Measurements from ENCODE around the gene ATP8A2. TPM values are rescaled to one million over a fixed set of nuclear protein-coding genes. Genes with fewer than 3 reads are reported as not detected.

The ATP8A2 gene
- total and polyA plus RNA-seq, 2 of the 4 experiments (the other 2 are of a cell fraction) = 0.02 to 0.18 TPM

DNA sequence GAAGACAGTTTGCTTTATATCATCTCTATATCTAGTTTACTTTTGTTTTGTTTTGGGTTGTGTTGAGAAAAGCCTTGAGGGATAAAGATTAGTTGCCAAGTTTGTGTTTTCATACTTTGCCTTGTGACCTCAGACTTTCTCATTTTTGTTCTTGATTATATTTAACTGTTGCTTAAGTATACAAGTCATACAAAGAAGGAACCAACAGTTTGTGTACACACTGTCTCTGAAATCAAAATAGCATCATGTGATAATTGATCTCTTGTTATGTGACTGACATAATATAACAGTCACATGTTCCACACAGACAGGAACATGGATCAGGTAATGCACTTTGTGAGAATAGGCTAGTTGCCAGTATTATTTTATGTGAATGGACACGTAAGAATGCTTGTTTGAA, 609.3 kb downstream of the ATP8A2 start:
- no peak for ATAC-seq (ENCODE audit: low read depth)
- H3K4me1 ChIP-seq (ENCODE audit: control insufficient read depth, insufficient read depth, low read length) = no peaks in the 10 kb centered on the region
- ChIA-PET CTCF (no interaction called here), POLR2A (ENCODE audit: unreplicated experiment) (no interaction called here)
- no peak overlapping the region for H3K4me3 ChIP-seq (ENCODE audit: insufficient read depth, low read depth, low read length)
- no peak overlapping the region for H4K8ac ChIP-seq (ENCODE audit: low read depth in 2 of 2, low read length in 2 of 2)
- H3K79me1 ChIP-seq (ENCODE audit: low read depth in 1 of 2, low read length in 2 of 2) = no peaks in the 10 kb centered on the region
- H3K27me3 ChIP-seq (ENCODE audit: control insufficient read depth, insufficient read depth, low read length) = no peaks in the 10 kb centered on the region
- no peak overlapping the region for H3K9ac ChIP-seq (ENCODE audit: low read depth, low read length)
- TF ChIP-seq SMC3 (IDR thresholded peaks at IDR 0.05; ENCODE audit: low read depth, low read length) (no peak), MAFK (IDR thresholded peaks at IDR 0.05; ENCODE audit: low read depth, low read length) (no peak), FOS (IDR thresholded peaks at IDR 0.05; ENCODE audit: low read depth, low read length) (no peak), CEBPB (IDR thresholded peaks at IDR 0.05; ENCODE audit: low read depth, low read length) (no peak), MXI1 (IDR thresholded peaks at IDR 0.05; ENCODE audit: borderline replicate concordance, low read depth, low read length) (no peak), RAD21 (IDR thresholded peaks at IDR 0.05; ENCODE audit: low read length) (no peak)
- TF ChIP-seq, protein P1, sequence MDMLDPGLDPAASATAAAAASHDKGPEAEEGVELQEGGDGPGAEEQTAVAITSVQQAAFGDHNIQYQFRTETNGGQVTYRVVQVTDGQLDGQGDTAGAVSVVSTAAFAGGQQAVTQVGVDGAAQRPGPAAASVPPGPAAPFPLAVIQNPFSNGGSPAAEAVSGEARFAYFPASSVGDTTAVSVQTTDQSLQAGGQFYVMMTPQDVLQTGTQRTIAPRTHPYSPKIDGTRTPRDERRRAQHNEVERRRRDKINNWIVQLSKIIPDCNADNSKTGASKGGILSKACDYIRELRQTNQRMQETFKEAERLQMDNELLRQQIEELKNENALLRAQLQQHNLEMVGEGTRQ (IDR thresholded peaks at IDR 0.05; ENCODE audit: low read depth, low read length) = no peak
- TF ChIP-seq, protein P2, sequence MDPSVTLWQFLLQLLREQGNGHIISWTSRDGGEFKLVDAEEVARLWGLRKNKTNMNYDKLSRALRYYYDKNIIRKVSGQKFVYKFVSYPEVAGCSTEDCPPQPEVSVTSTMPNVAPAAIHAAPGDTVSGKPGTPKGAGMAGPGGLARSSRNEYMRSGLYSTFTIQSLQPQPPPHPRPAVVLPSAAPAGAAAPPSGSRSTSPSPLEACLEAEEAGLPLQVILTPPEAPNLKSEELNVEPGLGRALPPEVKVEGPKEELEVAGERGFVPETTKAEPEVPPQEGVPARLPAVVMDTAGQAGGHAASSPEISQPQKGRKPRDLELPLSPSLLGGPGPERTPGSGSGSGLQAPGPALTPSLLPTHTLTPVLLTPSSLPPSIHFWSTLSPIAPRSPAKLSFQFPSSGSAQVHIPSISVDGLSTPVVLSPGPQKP (IDR thresholded peaks at IDR 0.05; ENCODE audit: borderline replicate concordance, low read depth, low read length) = no peak
- H3K18ac ChIP-seq (ENCODE audit: low read depth, low read length) = no peak overlapping the region
- no peak overlapping the region for H3K4me2 ChIP-seq (ENCODE audit: low read depth, low read length)
- dilution Hi-C loops (cut with HindIII; ENCODE audit: low sequenced_read_pairs, unreplicated experiment) = no loop called here
- H3K9me3 ChIP-seq (ENCODE audit: control insufficient read depth, insufficient read depth, low read length) = no peaks in the 10 kb centered on the region
- no peak overlapping the region for H2BK120ac ChIP-seq (ENCODE audit: low read depth, low read length)
- no peak overlapping the region for H2BK5ac ChIP-seq (ENCODE audit: low read depth, low read length, poor library complexity, severe bottlenecking)
- no peaks in the 10 kb centered on the region for H3K36me3 ChIP-seq (ENCODE audit: control insufficient read depth, insufficient read depth, low read length)
- no CpG with 5 or more reads among the region's 1 CpG for WGBS, 2 experiments (ENCODE audit: extremely low coverage in 2 of 2, insufficient read length in 1 of 2)
- H3K9me1 ChIP-seq (ENCODE audit: insufficient read depth, low read length) = no peaks in the 10 kb centered on the region
- intact Hi-C loops (cut with micrococcal nuclease) = loop anchor here (5.0 kb wide), 1 partner anchor 81 kb away; no protein-coding TSS in a partner anchor
- in situ Hi-C loops (cut with MboI; ENCODE audit: low sequenced_read_pairs) = no loop called here
- no peak overlapping the region for H4K5ac ChIP-seq (ENCODE audit: low read depth, low read length)
- no peak overlapping the region for H4K91ac ChIP-seq (ENCODE audit: insufficient read depth, low read depth, low read length)
- no TSS peak for BruUV-seq (replicated peaks)
- no peak overlapping the region for H2AK5ac ChIP-seq (ENCODE audit: low read depth, low read length)
- no peak overlapping the region for H2AK9ac ChIP-seq (replicated peaks; ENCODE audit: low read depth, low read length, poor library complexity)
- H2AFZ ChIP-seq (replicated peaks; ENCODE audit: low read length, poor library complexity) = no peak overlapping the region
- H4K20me1 ChIP-seq (ENCODE audit: insufficient read depth, low read length) = no peaks in the 10 kb centered on the region
- H3K4ac ChIP-seq (ENCODE audit: low read depth, low read length) = no peak overlapping the region
- no peak overlapping the region for H3K23ac ChIP-seq (ENCODE audit: low read depth, low read length)
- H3K14ac ChIP-seq (replicated peaks; ENCODE audit: low read depth, low read length) = no peak overlapping the region
- no peak for DNase-seq
- H3K56ac ChIP-seq (ENCODE audit: extremely low read depth, insufficient read depth, low read length) = no peak overlapping the region
- H2BK20ac ChIP-seq (ENCODE audit: low read depth, low read length) = no peak overlapping the region
- H2BK15ac ChIP-seq (ENCODE audit: low read depth, low read length) = no peak overlapping the region
- no peak overlapping the region for H3K27ac ChIP-seq (ENCODE audit: insufficient read depth, low read length)
